A673 (cell line): ENCODE results near the gene DNAH10. TPM values are rescaled to one million over a fixed set of nuclear protein-coding genes. Genes with fewer than 3 reads are reported as not detected.
"Not testable (repeated sequence)": the region's sequence is repeated elsewhere in the genome, so short reads cannot be mapped to it uniquely, and the experiment has no call there.

Experiments
- BruUV-seq: library from RNA; stranded (reverse); fragments of 400-500 nt; replicated peaks from 2 replicates; lab custom pipeline; 2021; lab: Mats Ljungman, UMichigan
- CTCF ChIA-PET: fragments of 300-600 bp; sonication (Branson Sonifier 250); formaldehyde crosslinking; loops from one replicate; lab custom pipeline; 2022; ENCODE audit warnings: antibody characterized with exemption; lab: Charles Lee
- POLR2A ChIA-PET: fragments of 300-600 bp; sonication (Branson Sonifier 250); formaldehyde crosslinking; loops from one replicate; lab custom pipeline; 2022; ENCODE audit warnings: antibody characterized with exemption; ENCODE audit not compliant: low non-redundant PET; lab: Charles Lee
- DNase-seq: peaks from one replicate; pipeline ENCODE4 v3.0.0-alpha.2; 2015; ENCODE audit warnings: low spot score
- H3K27ac ChIP-seq: fragments of 200-600 bp; sonication (generic); 2 replicates; pipeline ENCODE4 v1.5.1; 2016; ENCODE audit warnings: mixed run types, low read depth, mild to moderate bottlenecking, mixed read lengths, antibody characterized with exemption, low read length; ENCODE audit not compliant: poor library complexity, severe bottlenecking
- H3K27me3 ChIP-seq: fragments of 200-600 bp; sonication (generic); replicated peaks from 2 replicates; pipeline ENCODE4 v1.6.1; 2017; ENCODE audit warnings: mixed run types, low read depth, mild to moderate bottlenecking, mixed read lengths, antibody characterized with exemption, low read length; ENCODE audit not compliant: insufficient read depth, poor library complexity
- H3K36me3 ChIP-seq: fragments of 200-600 bp; sonication (generic); 2 replicates; pipeline ENCODE4 v1.6.1; 2016; ENCODE audit warnings: mixed run types, mild to moderate bottlenecking, mixed read lengths, antibody characterized with exemption, low read length; ENCODE audit not compliant: insufficient read depth, poor library complexity, severe bottlenecking
- H3K4me1 ChIP-seq: fragments of 200-600 bp; sonication (generic); 2 replicates; pipeline ENCODE4 v1.6.1; 2017; ENCODE audit warnings: mixed run types, mild to moderate bottlenecking, mixed read lengths, antibody characterized with exemption, low read length; ENCODE audit not compliant: insufficient read depth, poor library complexity, severe bottlenecking
- H3K4me3 ChIP-seq: fragments of 200-600 bp; sonication (generic); 2 replicates; pipeline ENCODE4 v1.5.1; 2016; ENCODE audit warnings: low read depth, mixed run types, mild to moderate bottlenecking, mixed read lengths, low read length; ENCODE audit not compliant: poor library complexity, severe bottlenecking
- H3K9me3 ChIP-seq: fragments of 200-600 bp; sonication (generic); 2 replicates; pipeline ENCODE4 v1.6.1; 2016; ENCODE audit warnings: mixed run types, low read depth, mild to moderate bottlenecking, mixed read lengths, antibody characterized with exemption, low read length; ENCODE audit not compliant: poor library complexity, severe bottlenecking
- EZH2 ChIP-seq: fragments of 200-600 bp; sonication (generic); IDR thresholded peaks from 2 replicates; pipeline ENCODE4 v1.6.1; 2017; ENCODE audit warnings: borderline replicate concordance, low read depth, mild to moderate bottlenecking, mixed read lengths, antibody characterized with exemption, low read length; ENCODE audit not compliant: poor library complexity, severe bottlenecking
- intact Hi-C: fragments of 100-400 bp; cut with micrococcal nuclease; formaldehyde crosslinking; loops from one replicate; pipeline ENCODE4 v1.10.0; 2022; ENCODE audit not compliant: unreplicated experiment
- total RNA-seq: library from RNA; stranded (reverse); gene quantifications from 2 replicates; pipeline ENCODE4 v1.2.3, GENCODE V29; 2021
- TF ChIP-seq, protein P1 (sequence below): fragments of 300-800, 200-600 bp; sonication (generic); conservative IDR thresholded peaks from 2 replicates; pipeline ENCODE4 v1.5.1; 2017; ENCODE audit warnings: low read depth, mild to moderate bottlenecking, antibody characterized with exemption, low read length, moderate library complexity, mixed read lengths

DNAH10 gene
- total RNA-seq, 1 experiment from 2014 or later, result 1.1 TPM

DNA sequence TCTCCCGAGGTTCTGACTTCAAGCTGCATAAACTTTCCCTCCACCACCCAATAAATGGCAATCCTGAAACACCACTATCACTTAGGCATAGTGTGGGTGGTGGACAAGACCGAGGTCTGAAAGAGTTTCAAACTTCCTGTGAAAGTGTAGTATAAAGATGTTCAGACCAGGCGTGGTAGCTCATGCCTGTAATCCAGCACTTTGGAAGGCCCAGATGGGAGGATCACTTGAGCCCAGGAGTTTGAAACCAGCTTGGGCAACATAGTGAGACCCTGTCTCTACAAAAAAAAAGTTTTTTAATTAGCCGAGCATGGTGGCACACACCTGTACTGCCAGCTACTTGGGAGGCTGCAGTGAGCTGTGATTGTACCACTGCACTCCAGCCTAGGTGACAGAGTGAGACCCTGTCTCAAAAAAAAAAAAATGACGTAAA is 148.7 kb downstream of the DNAH10 start:
- H3K27ac ChIP-seq, result no peak overlapping the region
- ChIA-PET CTCF (no interaction called here), POLR2A (no interaction called here)

DNA sequence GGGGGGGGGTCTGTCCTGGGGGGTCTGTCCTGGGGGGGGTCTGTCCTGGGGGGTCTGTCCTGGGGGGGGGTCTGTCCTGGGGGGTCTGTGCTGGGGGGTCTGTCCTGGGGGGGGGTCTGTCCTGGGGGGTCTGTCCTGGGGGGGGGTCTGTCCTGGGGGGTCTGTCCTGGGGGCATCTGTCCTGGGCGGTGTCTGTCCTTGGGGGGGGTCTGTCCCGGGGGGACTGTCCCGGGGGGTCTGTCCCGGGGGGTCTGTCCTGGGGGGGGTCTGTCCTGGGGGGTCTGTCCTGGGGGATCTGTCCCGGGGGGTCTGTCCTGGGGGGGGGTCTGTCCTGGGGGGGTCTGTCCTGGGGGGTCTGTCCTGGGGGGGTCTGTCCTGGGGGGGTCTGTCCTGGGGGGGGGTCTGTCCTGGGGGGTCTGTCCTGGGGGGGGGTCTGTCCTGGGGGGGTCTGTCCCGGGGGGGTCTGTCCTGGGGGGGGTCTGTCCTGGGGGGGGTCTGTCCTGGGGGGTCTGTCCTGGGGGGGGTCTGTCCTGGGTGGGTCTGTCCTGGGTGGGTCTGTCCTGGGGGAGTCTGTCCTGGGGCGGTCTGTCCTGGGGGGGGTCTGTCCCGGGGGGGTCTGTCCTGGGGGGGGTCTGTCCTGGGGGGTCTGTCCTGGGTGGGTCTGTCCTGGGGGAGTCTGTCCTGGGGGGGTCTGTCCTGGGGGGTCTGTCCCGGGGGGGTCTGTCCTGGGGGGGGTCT is 149.7 kb downstream of the DNAH10 start:
- CTCF ChIA-PET, intact Hi-C loops, DNase-seq, H3K27ac ChIP-seq, H3K4me3 ChIP-seq, H3K27me3 ChIP-seq, H3K9me3 ChIP-seq, H3K4me1 ChIP-seq, POLR2A ChIA-PET, BruUV-seq, H3K36me3 ChIP-seq: not testable (repeated sequence)

More for the DNA sequence above, 148.7 kb downstream of the DNAH10 start:
- Histone ChIP-seq H3K9me3 (no peaks in the 10 kb centered on the region), H3K4me1 (no peaks in the 10 kb centered on the region), H3K4me3 (no peak overlapping the region), H3K27me3 (no peaks in the 10 kb centered on the region), H3K36me3 (no peaks in the 10 kb centered on the region)
- DNase-seq, result peak; percentile 43
- intact Hi-C loops, result no loop called here
- TF ChIP-seq EZH2, result no peak
- BruUV-seq, result no TSS peak

DNA sequence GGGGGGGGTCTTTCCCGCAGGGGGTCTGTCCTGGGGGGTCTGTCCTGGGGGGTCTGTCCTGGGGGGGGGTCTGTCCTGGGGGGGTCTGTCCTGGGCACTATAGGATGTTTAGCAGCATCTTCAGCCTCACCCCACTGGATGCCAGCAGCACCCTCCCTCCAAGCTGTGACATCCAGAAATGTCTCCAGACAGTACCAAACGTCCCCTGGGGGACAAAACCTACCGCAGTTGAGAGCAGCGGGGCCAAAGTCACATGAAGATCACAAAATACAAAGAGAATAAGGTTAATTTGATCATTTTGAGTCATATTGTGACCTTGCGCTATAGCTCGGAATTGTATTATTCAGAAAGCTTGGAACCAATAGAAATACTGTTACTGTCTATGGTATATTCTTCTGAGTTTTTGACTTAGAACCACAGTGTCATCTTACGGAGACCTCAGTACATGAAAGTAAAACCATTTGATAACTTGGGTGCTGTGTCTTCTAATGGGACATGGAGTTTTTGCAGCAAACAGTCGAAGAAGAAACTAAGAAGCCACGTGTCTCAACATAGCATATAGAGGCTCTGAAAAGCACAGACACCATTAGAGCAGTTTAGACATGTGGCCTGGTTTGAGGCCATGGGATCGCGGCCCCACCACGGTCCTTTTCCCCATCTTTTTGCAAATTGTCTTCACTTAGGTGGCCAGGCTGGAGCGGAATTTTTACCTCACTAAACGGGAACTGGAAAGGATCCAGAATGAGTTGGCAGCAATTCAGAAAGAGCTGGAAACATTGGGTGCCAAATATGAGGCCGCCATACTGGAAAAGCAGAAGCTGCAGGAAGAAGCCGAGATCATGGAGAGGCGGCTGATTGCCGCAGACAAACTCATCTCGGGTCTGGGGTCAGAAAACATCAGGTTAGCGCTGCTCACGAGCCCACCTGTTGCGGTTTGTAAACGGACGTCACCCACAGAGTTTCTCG is 150.6 kb downstream of the DNAH10 start:
- Histone ChIP-seq H3K4me3 (no peak overlapping the region), H3K27ac (no peak overlapping the region), H3K9me3 (no peaks in the 10 kb centered on the region), H3K36me3 (no peaks in the 10 kb centered on the region), H3K4me1 (no peaks in the 10 kb centered on the region), H3K27me3 (no peaks in the 10 kb centered on the region)
- DNase-seq, result peak; percentile 62
- ChIA-PET CTCF (no interaction called here), POLR2A (interaction anchor here (0.7 kb wide), 1 partner anchor 37 kb away, joined by 3 read pairs; no protein-coding TSS in a partner anchor)
- no TSS peak for BruUV-seq
- intact Hi-C loops, result no loop called here
- no peak for TF ChIP-seq EZH2
- TF ChIP-seq, protein P1, sequence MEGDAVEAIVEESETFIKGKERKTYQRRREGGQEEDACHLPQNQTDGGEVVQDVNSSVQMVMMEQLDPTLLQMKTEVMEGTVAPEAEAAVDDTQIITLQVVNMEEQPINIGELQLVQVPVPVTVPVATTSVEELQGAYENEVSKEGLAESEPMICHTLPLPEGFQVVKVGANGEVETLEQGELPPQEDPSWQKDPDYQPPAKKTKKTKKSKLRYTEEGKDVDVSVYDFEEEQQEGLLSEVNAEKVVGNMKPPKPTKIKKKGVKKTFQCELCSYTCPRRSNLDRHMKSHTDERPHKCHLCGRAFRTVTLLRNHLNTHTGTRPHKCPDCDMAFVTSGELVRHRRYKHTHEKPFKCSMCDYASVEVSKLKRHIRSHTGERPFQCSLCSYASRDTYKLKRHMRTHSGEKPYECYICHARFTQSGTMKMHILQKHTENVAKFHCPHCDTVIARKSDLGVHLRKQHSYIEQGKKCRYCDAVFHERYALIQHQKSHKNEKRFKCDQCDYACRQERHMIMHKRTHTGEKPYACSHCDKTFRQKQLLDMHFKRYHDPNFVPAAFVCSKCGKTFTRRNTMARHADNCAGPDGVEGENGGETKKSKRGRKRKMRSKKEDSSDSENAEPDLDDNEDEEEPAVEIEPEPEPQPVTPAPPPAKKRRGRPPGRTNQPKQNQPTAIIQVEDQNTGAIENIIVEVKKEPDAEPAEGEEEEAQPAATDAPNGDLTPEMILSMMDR, result no peak

DNA sequence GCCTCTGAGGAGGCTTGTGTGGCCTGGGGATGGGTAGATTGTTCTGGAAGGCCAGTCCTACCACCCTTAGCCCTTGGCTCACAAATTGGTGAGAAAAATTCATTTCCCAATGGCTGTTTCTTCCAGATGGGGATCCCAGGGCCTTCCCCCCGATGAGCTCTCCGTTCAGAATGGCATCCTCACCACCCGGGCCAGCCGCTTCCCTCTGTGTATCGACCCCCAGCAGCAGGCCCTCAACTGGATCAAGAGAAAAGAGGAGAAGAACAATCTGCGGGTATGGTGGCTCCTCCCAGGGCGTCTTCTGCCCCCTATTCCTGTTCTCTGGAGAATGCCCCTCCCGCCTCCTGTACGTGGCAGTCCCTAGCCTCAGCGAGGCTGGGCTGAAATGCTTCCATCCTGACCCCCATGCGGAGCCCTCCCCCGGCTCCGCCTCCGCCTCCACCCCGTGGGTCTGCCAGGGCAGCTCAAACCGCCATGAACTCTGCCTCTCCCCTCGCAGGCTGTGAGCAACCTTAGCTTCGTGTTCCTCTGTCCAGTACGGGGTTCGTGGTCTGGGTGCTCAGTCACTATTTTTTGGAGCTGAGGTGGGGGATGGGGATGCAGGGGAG is 152.7 kb downstream of the DNAH10 start:
- intact Hi-C loops, result no loop called here
- no peaks in the 10 kb centered on the region for H3K36me3 ChIP-seq
- no TSS peak for BruUV-seq
- no peak for DNase-seq
- TF ChIP-seq, protein P1, result no peak
- TF ChIP-seq EZH2, result no peak
- no peaks in the 10 kb centered on the region for H3K9me3 ChIP-seq
- ChIA-PET POLR2A (no interaction called here), CTCF (no interaction called here)
- H3K27ac ChIP-seq, result no peak overlapping the region
- H3K27me3 ChIP-seq, result no peaks in the 10 kb centered on the region
- H3K4me1 ChIP-seq, result no peaks in the 10 kb centered on the region
- H3K4me3 ChIP-seq, result no peak overlapping the region
